Activated B cell treated with CpG ODN at 0.5 μM for 24 hours (primary cell): ENCODE data around the gene FFAR1. TPM values are rescaled to one million over a fixed set of nuclear protein-coding genes. Genes with fewer than 3 reads are reported as not detected.

ENCODE experiments used
- ATAC-seq: fragments of 200-7000 bp; cut with Tn5 transposase; one replicate; pipeline ENCODE4 v1.10.0; 2021; ENCODE audit warnings: low read depth, mild to moderate bottlenecking, moderate library complexity
- CTCF ChIA-PET: fragments of 350-600 bp; sonication (Branson Sonifier 250); formaldehyde crosslinking; loops from one replicate; lab custom pipeline; 2021; ENCODE audit warnings: antibody characterized with exemption; lab: Charles Lee
- POLR2A ChIA-PET: fragments of 350-600 bp; sonication (Branson Sonifier 250); formaldehyde crosslinking; loops from one replicate; lab custom pipeline; 2021; ENCODE audit warnings: antibody characterized with exemption; lab: Charles Lee
- DNase-seq: peaks from one replicate; pipeline ENCODE4 v3.0.0; 2022
- H3K27ac Mint-ChIP-seq: one replicate; pipeline ENCODE4 v1.8.0; 2020; ENCODE audit warnings: mixed read lengths
- H3K27me3 Mint-ChIP-seq: one replicate; pipeline ENCODE4 v1.8.0; 2021; ENCODE audit warnings: mixed read lengths
- H3K36me3 Mint-ChIP-seq: one replicate; pipeline ENCODE4 v1.8.0; 2021; ENCODE audit warnings: low read depth, mixed read lengths
- H3K4me1 Mint-ChIP-seq: one replicate; pipeline ENCODE4 v1.8.0; 2021; ENCODE audit warnings: mixed read lengths
- H3K4me3 Mint-ChIP-seq: one replicate; pipeline ENCODE4 v1.8.0; 2020; ENCODE audit warnings: mild to moderate bottlenecking, mixed read lengths
- H3K9me3 Mint-ChIP-seq: one replicate; pipeline ENCODE4 v1.8.0; 2020; ENCODE audit warnings: mixed read lengths
- CTCF ChIP-seq: fragments of 200-600 bp; IDR thresholded peaks from one replicate; pipeline ENCODE4 v1.8.0; 2022; ENCODE audit warnings: antibody characterized with exemption, mild to moderate bottlenecking
- intact Hi-C: fragments of 100-400 bp; cut with micrococcal nuclease; formaldehyde crosslinking; loops from one replicate; pipeline ENCODE4 v1.15.1; 2024
- total RNA-seq: library from RNA; stranded (reverse); gene quantifications from 2 replicates; pipeline ENCODE4 v1.2.3, GENCODE V29; 2022

Gene FFAR1
- total RNA-seq, 1 donor from 2014 or later = 6.0 TPM

- no peaks in the 10 kb centered on the region for H3K27me3 Mint-ChIP-seq
- DNase-seq (no peak), ATAC-seq (no peak)
- no peaks in the 10 kb centered on the region for H3K9me3 Mint-ChIP-seq
- H3K36me3 Mint-ChIP-seq = peaks cover 73% of the 10 kb centered on the region
- H3K4me1 Mint-ChIP-seq = peaks cover 86% of the 10 kb centered on the region
- TF ChIP-seq CTCF = no peak
- H3K4me3 Mint-ChIP-seq = peak overlapping the region; percentile 90
- ChIA-PET CTCF (interaction anchor here (1.8 to 4.5 kb wide), 3 partner anchors 12 to 17 kb away, joined by 7 to 37 read pairs (median 10); partner anchors contain the start of gene FFAR1), POLR2A (interaction anchor here (1.1 to 17.7 kb wide), 14 partner anchors 10 to 316 kb away, joined by 3 to 645 read pairs (median 16); partner anchors contain the start of genes COX6B1, FFAR1, HAMP and USF2)
- peak overlapping the region; percentile 94 for H3K27ac Mint-ChIP-seq
- intact Hi-C loops = loop anchor here (5.0 to 10.0 kb wide), 2 partner anchors 34 to 573 kb away; partner anchors contain the start of genes HCST, NFKBID and TYROBP
Observed at GRCh38 chr19:35331551-35332214, 16.0 kb upstream of the FFAR1 start.

- ChIA-PET POLR2A (interaction anchor here (0.5 to 17.7 kb wide), 14 partner anchors 9 to 568 kb away, joined by 3 to 645 read pairs (median 12); partner anchors contain the start of genes FFAR1, HAMP and USF2), CTCF (interaction anchor here (0.8 to 4.5 kb wide), 8 partner anchors 9 to 139 kb away, joined by 3 to 37 read pairs (median 6); partner anchors contain the start of gene FFAR1)
- H3K27me3 Mint-ChIP-seq = no peaks in the 10 kb centered on the region
- intact Hi-C loops = loop anchor here (5.0 to 10.0 kb wide), 2 partner anchors 36 to 572 kb away; partner anchors contain the start of genes HCST, NFKBID and TYROBP
- peak overlapping the region; percentile 90 for H3K4me3 Mint-ChIP-seq
- H3K27ac Mint-ChIP-seq = peak overlapping the region; percentile 95
- peaks cover 84% of the 10 kb centered on the region for H3K36me3 Mint-ChIP-seq
- no peaks in the 10 kb centered on the region for H3K9me3 Mint-ChIP-seq
- no peak for TF ChIP-seq CTCF
- peaks cover 87% of the 10 kb centered on the region for H3K4me1 Mint-ChIP-seq
- DNase-seq (no peak), ATAC-seq (peak; percentile 10)
Observed at GRCh38 chr19:35332817-35333216, 14.9 kb upstream of the FFAR1 start.

GRCh38 chr19:35334144-35334753, 13.5 kb upstream of the FFAR1 start:
- H3K4me3 Mint-ChIP-seq = peak overlapping the region; percentile 90
- intact Hi-C loops = loop anchor here (5.0 to 10.0 kb wide), 2 partner anchors 37 to 571 kb away; partner anchors contain the start of genes HCST, NFKBID and TYROBP
- peaks cover 92% of the 10 kb centered on the region for H3K36me3 Mint-ChIP-seq
- H3K4me1 Mint-ChIP-seq = peaks cover 83% of the 10 kb centered on the region
- no peak for DNase-seq
- H3K27ac Mint-ChIP-seq = peak overlapping the region; percentile 95
- POLR2A ChIA-PET = interaction anchor here (0.6 to 17.7 kb wide), 12 partner anchors 8 to 408 kb away, joined by 3 to 645 read pairs (median 6); partner anchors contain the start of genes FFAR1, HAMP and USF2
- CTCF ChIA-PET = interaction anchor here (0.7 to 4.5 kb wide), 6 partner anchors 12 to 65 kb away, joined by 3 to 37 read pairs (median 4); partner anchors contain the start of gene FFAR1
- no peaks in the 10 kb centered on the region for H3K27me3 Mint-ChIP-seq
- ATAC-seq = no peak
- no peak for TF ChIP-seq CTCF
- no peaks in the 10 kb centered on the region for H3K9me3 Mint-ChIP-seq

- DNase-seq = no peak
- H3K4me1 Mint-ChIP-seq = peaks cover 85% of the 10 kb centered on the region
- CTCF ChIA-PET = interaction anchor here (1.4 kb wide), 1 partner anchor 11 kb away, joined by 5 read pairs; the partner anchor contains the start of gene FFAR1
- intact Hi-C loops = loop anchor here (10.0 kb wide), 1 partner anchor 568 kb away; the partner anchor contains the start of genes HCST, NFKBID and TYROBP
- H3K27me3 Mint-ChIP-seq = no peaks in the 10 kb centered on the region
- peaks cover 95% of the 10 kb centered on the region for H3K36me3 Mint-ChIP-seq
- H3K4me3 Mint-ChIP-seq = peak overlapping the region; percentile 61
- no peaks in the 10 kb centered on the region for H3K9me3 Mint-ChIP-seq
- TF ChIP-seq CTCF = no peak
- no peak for ATAC-seq
- POLR2A ChIA-PET = interaction anchor here (0.7 to 17.7 kb wide), 11 partner anchors 11 to 270 kb away, joined by 3 to 645 read pairs (median 3); partner anchors contain the start of gene FFAR1
- H3K27ac Mint-ChIP-seq = peak overlapping the region; percentile 95
Observed at GRCh38 chr19:35336166-35336955, 11.3 kb upstream of the FFAR1 start.
